GM13976 (cell line): ENCODE measurements around the gene C1orf115.
A peak's percentile ranks its signal among the peaks of the same experiment; 100 is the strongest.
"Not testable (repeated sequence)": the region's sequence is repeated elsewhere in the genome, so short reads cannot be mapped to it uniquely, and the experiment has no call there.

Experiments
- DNase-seq: peaks from one replicate; pipeline ENCODE4 v3.0.0; 2012; ENCODE audit warnings: low spot score
- CTCF ChIP-seq: IDR thresholded peaks from 2 replicates; pipeline ENCODE4 v1.5.1; 2012; ENCODE audit warnings: borderline replicate concordance, mild to moderate bottlenecking; ENCODE audit not compliant: insufficient read depth; ENCODE audit errors: extremely low read depth, missing control alignments, control extremely low read depth
- in situ Hi-C: fragments of 300-500 bp; cut with MboI; formaldehyde crosslinking; loops from one replicate; pipeline ENCODE4 v1.12.0; 2022; ENCODE audit warnings: low sequenced_read_pairs, mixed read lengths, inconsistent platforms; ENCODE audit not compliant: unreplicated experiment

Gene C1orf115

GRCh38 chr1:220732137-220732536, 42.0 kb downstream of the C1orf115 start:
- in situ Hi-C loops, result loop anchor here (10.0 kb wide), 1 partner anchor 47 kb away; no protein-coding TSS in a partner anchor
- no peak for DNase-seq
- no peak for TF ChIP-seq CTCF

- in situ Hi-C loops, result loop anchor here (10.0 kb wide), 1 partner anchor 48 kb away; no protein-coding TSS in a partner anchor
- DNase-seq, result no peak
- TF ChIP-seq CTCF, result no peak
Measured at GRCh38 chr1:220732621-220733020, 42.5 kb downstream of the C1orf115 start.

GRCh38 chr1:220733086-220733601, 43.0 kb downstream of the C1orf115 start:
- TF ChIP-seq CTCF, result peak; percentile 74
- DNase-seq, result peak; percentile 78
- in situ Hi-C loops, result loop anchor here (10.0 kb wide), 1 partner anchor 48 kb away; no protein-coding TSS in a partner anchor

- in situ Hi-C loops, result loop anchor here (10.0 kb wide), 1 partner anchor 50 kb away; no protein-coding TSS in a partner anchor
- no peak for DNase-seq
- TF ChIP-seq CTCF, result no peak
Measured at GRCh38 chr1:220734571-220735326, 44.6 kb downstream of the C1orf115 start.

GRCh38 chr1:220736283-220736682, 46.1 kb downstream of the C1orf115 start:
- in situ Hi-C loops, result loop anchor here (10.0 kb wide), 1 partner anchor 51 kb away; no protein-coding TSS in a partner anchor
- not testable (repeated sequence) for DNase-seq

- TF ChIP-seq CTCF, result no peak
- in situ Hi-C loops, result no loop called here
- DNase-seq, result no peak
Measured at GRCh38 chr1:220741349-220741748, 51.2 kb downstream of the C1orf115 start.

- no peak for TF ChIP-seq CTCF
- in situ Hi-C loops, result no loop called here
- DNase-seq, result no peak
Measured at GRCh38 chr1:220741825-220742224, 51.7 kb downstream of the C1orf115 start.
